Kidney (tissue), 14 donors: ENCODE data around the gene E2F4. TPM values are rescaled to one million over a fixed set of nuclear protein-coding genes. Genes with fewer than 3 reads are reported as not detected.

ENCODE experiments used
- DNase-seq, 5 donors: peaks; one replicate each; pipeline ENCODE4 v3.0.0-alpha.2; 2013 to 2020
- FAIRE-seq: peaks from 2 replicates; lab custom pipeline; 2012; peaks lifted over from hg19 to GRCh38; lab: Jason Lieb, UNC
- H3K27ac ChIP-seq, 2 donors: one replicate each; pipeline ENCODE4 v1.7.0; 2013; ENCODE audit warnings: low read depth in 2 of 2, low read length in 2 of 2, inconsistent platforms in 1 of 2
- H3K27me3 ChIP-seq: one replicate; pipeline ENCODE4 v1.7.1; 2013; ENCODE audit warnings: low read length, inconsistent platforms; ENCODE audit not compliant: control insufficient read depth, insufficient read depth
- H3K36me3 ChIP-seq, 3 donors: one replicate each; pipeline versions ENCODE4 v1.7.0 to v1.7.1; 2013; ENCODE audit warnings: low read length in 3 of 3, control low read depth in 1 of 3, inconsistent platforms in 1 of 3; ENCODE audit not compliant: insufficient read depth in 3 of 3, control insufficient read depth in 2 of 3
- H3K4me1 ChIP-seq, 3 donors: one replicate each; pipeline versions ENCODE4 v1.7.0 to v1.7.1; 2013; ENCODE audit warnings: low read length in 3 of 3, inconsistent platforms in 1 of 3, low read depth in 1 of 3; ENCODE audit not compliant: control insufficient read depth in 2 of 3, insufficient read depth in 2 of 3
- H3K4me3 ChIP-seq, 3 donors: one replicate each; pipeline versions ENCODE4 v1.7.0 to v1.8.1; 2013; ENCODE audit warnings: low read length in 3 of 3, control low read depth in 1 of 3, inconsistent platforms in 1 of 3
- H3K9ac ChIP-seq, 3 donors: one replicate each; pipeline versions ENCODE4 v1.7.0 to v1.7.1; 2013; ENCODE audit warnings: low read length in 3 of 3, control low read depth in 1 of 3, inconsistent platforms in 1 of 3
- H3K9me3 ChIP-seq, 3 donors: one replicate each; pipeline versions ENCODE4 v1.7.0 to v1.7.1; 2013; ENCODE audit warnings: low read length in 3 of 3, control low read depth in 1 of 3, inconsistent platforms in 1 of 3; ENCODE audit not compliant: control insufficient read depth in 2 of 3, insufficient read depth in 1 of 3
- intact Hi-C: fragments of 100-400 bp; cut with DNase I; formaldehyde crosslinking; loops from one replicate; pipeline ENCODE4 v1.11.1; 2022
- polyA plus RNA-seq: library from polyadenylated mRNA; stranded (reverse); fragments of 350-450 nt; fragmentation: Illumina TruSeq; extraction: RNeasy Lipid Tissue Mini Kit (QIAGEN cat#74804); gene quantifications from one replicate; pipeline ENCODE4 v1.2.3, GENCODE V29; 2014; ENCODE audit warnings: low read depth, low replicate concordance; ENCODE audit not compliant: insufficient read depth
- total RNA-seq: library from RNA; stranded (reverse); fragmentation: NEBNext Ultra II Directional; extraction: Animal tissue kit (Norgen Biotek cat#: 25700); gene quantifications from one replicate; pipeline ENCODE4 v1.2.1, GENCODE V29; 2021
- TF ChIP-seq, protein P1 (sequence below): IDR thresholded peaks from 3 replicates; pipeline ENCODE4 v1.5.1; 2012; ENCODE audit warnings: mild to moderate bottlenecking, moderate library complexity, borderline replicate concordance; ENCODE audit not compliant: insufficient read depth; ENCODE audit errors: extremely low read depth
- donor health status: control.
- donor health status: control.
- donor health status: control.
- donor health status: control.
- donor health status: control.
- donor health status: DM: yes; HTN: yes; CAD: no.
- donor health status: Normal renal cell carcinoma (clear cell type).

Gene E2F4
- total and polyA plus RNA-seq, 2 donors from 2014 or later: 39.1 to 54.4 TPM

- no peaks in the 10 kb centered on the region for H3K9me3 ChIP-seq
- intact Hi-C loops: no loop called here
- H3K4me1 ChIP-seq: peaks cover 0 to 28% (median 15%) of the 10 kb centered on the region in 3 donors
- no peak overlapping the region for H3K9ac ChIP-seq
- peak overlapping the region; percentile 22 to 99 (median 23) for H3K4me3 ChIP-seq
- TF ChIP-seq, protein P1, sequence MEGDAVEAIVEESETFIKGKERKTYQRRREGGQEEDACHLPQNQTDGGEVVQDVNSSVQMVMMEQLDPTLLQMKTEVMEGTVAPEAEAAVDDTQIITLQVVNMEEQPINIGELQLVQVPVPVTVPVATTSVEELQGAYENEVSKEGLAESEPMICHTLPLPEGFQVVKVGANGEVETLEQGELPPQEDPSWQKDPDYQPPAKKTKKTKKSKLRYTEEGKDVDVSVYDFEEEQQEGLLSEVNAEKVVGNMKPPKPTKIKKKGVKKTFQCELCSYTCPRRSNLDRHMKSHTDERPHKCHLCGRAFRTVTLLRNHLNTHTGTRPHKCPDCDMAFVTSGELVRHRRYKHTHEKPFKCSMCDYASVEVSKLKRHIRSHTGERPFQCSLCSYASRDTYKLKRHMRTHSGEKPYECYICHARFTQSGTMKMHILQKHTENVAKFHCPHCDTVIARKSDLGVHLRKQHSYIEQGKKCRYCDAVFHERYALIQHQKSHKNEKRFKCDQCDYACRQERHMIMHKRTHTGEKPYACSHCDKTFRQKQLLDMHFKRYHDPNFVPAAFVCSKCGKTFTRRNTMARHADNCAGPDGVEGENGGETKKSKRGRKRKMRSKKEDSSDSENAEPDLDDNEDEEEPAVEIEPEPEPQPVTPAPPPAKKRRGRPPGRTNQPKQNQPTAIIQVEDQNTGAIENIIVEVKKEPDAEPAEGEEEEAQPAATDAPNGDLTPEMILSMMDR: no peak
- no peak for FAIRE-seq
- no peaks in the 10 kb centered on the region for H3K27me3 ChIP-seq
- peaks cover 4 to 32% (median 20%) of the 10 kb centered on the region in 3 donors for H3K36me3 ChIP-seq
- no peak overlapping the region for H3K27ac ChIP-seq
- no peak for DNase-seq
These were observed 452 bp upstream of the E2F4 start for GRCh38 chr16:67191411-67191994.

DNA sequence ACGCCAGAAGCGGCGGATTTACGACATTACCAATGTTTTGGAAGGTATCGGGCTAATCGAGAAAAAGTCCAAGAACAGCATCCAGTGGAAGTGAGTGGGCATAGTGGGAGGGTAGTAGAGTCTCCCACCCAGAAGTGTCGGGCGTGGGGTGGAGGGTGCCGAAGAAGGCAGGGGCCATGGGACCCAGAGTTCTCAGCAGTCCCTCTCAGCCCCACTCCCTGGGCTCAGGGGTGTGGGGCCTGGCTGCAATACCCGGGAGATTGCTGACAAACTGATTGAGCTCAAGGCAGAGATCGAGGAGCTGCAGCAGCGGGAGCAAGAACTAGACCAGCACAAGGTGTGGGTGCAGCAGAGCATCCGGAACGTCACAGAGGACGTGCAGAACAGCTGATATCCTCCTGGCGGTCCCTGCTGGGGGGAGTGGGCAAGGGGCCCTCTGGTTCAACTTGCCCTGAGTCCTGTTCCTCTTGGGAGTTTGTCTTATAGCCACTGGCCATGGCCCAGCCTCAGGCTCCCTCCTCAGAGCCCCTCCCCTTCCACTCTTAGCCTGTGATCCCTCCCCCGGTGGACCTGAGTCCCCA lies 916 bp downstream of the E2F4 start:
- H3K4me1 ChIP-seq: peaks cover 0 to 42% (median 28%) of the 10 kb centered on the region in 3 donors
- DNase-seq (no peak), FAIRE-seq (no peak)
- intact Hi-C loops: no loop called here
- peak overlapping the region; percentile 86 to 99 (median 93) for H3K4me3 ChIP-seq
- H3K27ac ChIP-seq: no peak overlapping the region
- H3K27me3 ChIP-seq: no peaks in the 10 kb centered on the region
- H3K9ac ChIP-seq: peak overlapping the region; percentile 59 to 99 (median 97)
- H3K36me3 ChIP-seq: peaks cover 7 to 45% (median 26%) of the 10 kb centered on the region in 3 donors
- TF ChIP-seq, protein P1: no peak
- H3K9me3 ChIP-seq: no peaks in the 10 kb centered on the region

- Histone ChIP-seq H3K9ac (peak overlapping the region in 1 of 3 donors; percentile 99), H3K4me1 (peaks cover 0 to 49% (median 34%) of the 10 kb centered on the region in 3 donors), H3K4me3 (peak overlapping the region in 1 of 3 donors; percentile 99), H3K27ac (no peak overlapping the region), H3K27me3 (no peaks in the 10 kb centered on the region), H3K9me3 (no peaks in the 10 kb centered on the region), H3K36me3 (peaks cover 7 to 48% (median 26%) of the 10 kb centered on the region in 3 donors)
- DNase-seq (no peak), FAIRE-seq (no peak)
- TF ChIP-seq, protein P1: no peak
- intact Hi-C loops: no loop called here
These were observed 1.6 kb downstream of the E2F4 start for GRCh38 chr16:67193536-67193935.
